Germinal center (tissue), 1 donor: Measurements from ENCODE around the gene TRABD2B.

ENCODE experiments used
- DNase-seq: peaks from one replicate; pipeline ENCODE4 v3.0.0; 2012; ENCODE audit warnings: mixed read lengths, low spot score

TRABD2B gene

GRCh38 chr1:47908258-47908657, 88.9 kb downstream of the TRABD2B start:
- DNase-seq, result no peak

- DNase-seq, result no peak
These were observed 90.0 kb downstream of the TRABD2B start for GRCh38 chr1:47907177-47907528.

GRCh38 chr1:47906527-47907176, 90.5 kb downstream of the TRABD2B start:
- no peak for DNase-seq

- DNase-seq, result no peak
These were observed 91.2 kb downstream of the TRABD2B start for GRCh38 chr1:47906009-47906432.

GRCh38 chr1:47903723-47904122, 93.5 kb downstream of the TRABD2B start:
- no peak for DNase-seq

GRCh38 chr1:47901001-47901575, 96.1 kb downstream of the TRABD2B start:
- no peak for DNase-seq

- DNase-seq, result no peak
These were observed 98.9 kb downstream of the TRABD2B start for GRCh38 chr1:47898133-47898845.

GRCh38 chr1:47895279-47896125, 101.7 kb downstream of the TRABD2B start:
- DNase-seq, result no peak

GRCh38 chr1:47894410-47895278, 102.5 kb downstream of the TRABD2B start:
- DNase-seq, result no peak

- DNase-seq, result no peak
These were observed 103.8 kb downstream of the TRABD2B start for GRCh38 chr1:47893412-47893811.

GRCh38 chr1:47890779-47891178, 106.4 kb downstream of the TRABD2B start:
- DNase-seq, result no peak

- DNase-seq, result no peak
These were observed 108.9 kb downstream of the TRABD2B start for GRCh38 chr1:47888294-47888629.

GRCh38 chr1:47887475-47888293, 109.5 kb downstream of the TRABD2B start:
- no peak for DNase-seq

GRCh38 chr1:47887060-47887459, 110.1 kb downstream of the TRABD2B start:
- no peak for DNase-seq

- no peak for DNase-seq
These were observed 111.0 kb downstream of the TRABD2B start for GRCh38 chr1:47886141-47886540.

- DNase-seq, result no peak
These were observed 111.9 kb downstream of the TRABD2B start for GRCh38 chr1:47885062-47885830.

GRCh38 chr1:47883963-47884362, 113.2 kb downstream of the TRABD2B start:
- DNase-seq, result no peak

- no peak for DNase-seq
These were observed 115.4 kb downstream of the TRABD2B start for GRCh38 chr1:47881505-47882442.

GRCh38 chr1:47876587-47876963, 120.6 kb downstream of the TRABD2B start:
- DNase-seq, result no peak
